ENCODE measurements around the gene RFPL4A.
"Not testable (repeated sequence)": the region's sequence is repeated elsewhere in the genome, so short reads cannot be mapped to it uniquely, and the experiment has no call there.

Gene RFPL4A

DNA sequence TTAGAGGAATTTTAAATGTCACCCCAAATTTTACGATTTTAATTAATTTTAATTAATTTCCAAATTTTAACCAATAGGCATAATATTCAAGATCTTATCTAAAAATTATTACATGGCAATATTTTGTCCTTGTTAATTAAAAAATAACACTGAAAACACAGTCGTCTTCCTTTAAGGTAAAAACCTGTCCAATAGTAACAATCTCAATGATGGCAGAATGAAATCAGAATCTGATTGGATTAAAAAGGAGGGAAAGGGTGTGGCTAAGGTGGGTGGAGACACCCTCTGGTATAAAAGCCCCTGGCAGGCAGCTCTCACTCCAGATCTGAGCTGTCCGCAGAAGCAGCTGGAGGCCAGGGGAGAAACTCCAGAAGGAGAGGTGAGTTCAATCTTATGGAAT, at the start of gene RFPL4A:
Gene RFPL4A (plus strand): TSS at position 301 of the 400 bp plus-strand sequence. CDS start 2,704 bp downstream, outside the sequence.
- not testable (repeated sequence) for DNase-seq

DNA sequence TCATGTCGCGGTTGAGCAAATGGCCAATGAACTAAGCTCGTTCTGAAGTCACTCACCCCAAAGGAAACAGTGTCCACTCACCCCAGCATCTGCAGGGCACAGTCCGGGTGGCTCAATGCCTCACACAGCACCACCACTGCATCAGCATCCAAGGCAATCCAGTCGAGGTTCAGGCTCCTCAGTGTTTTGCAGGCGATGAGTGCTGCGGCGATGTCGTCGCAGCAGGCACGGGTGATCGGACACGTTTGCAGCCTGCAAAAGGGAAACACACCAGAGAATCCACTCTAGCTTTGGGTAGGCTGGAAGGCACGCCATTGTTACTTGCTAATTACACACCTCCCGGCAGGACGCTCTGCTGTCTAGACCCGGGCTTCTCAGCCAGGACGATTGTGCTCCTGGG, 47.2 kb upstream of the RFPL4A start:
- DNase-seq, result no peak

DNA sequence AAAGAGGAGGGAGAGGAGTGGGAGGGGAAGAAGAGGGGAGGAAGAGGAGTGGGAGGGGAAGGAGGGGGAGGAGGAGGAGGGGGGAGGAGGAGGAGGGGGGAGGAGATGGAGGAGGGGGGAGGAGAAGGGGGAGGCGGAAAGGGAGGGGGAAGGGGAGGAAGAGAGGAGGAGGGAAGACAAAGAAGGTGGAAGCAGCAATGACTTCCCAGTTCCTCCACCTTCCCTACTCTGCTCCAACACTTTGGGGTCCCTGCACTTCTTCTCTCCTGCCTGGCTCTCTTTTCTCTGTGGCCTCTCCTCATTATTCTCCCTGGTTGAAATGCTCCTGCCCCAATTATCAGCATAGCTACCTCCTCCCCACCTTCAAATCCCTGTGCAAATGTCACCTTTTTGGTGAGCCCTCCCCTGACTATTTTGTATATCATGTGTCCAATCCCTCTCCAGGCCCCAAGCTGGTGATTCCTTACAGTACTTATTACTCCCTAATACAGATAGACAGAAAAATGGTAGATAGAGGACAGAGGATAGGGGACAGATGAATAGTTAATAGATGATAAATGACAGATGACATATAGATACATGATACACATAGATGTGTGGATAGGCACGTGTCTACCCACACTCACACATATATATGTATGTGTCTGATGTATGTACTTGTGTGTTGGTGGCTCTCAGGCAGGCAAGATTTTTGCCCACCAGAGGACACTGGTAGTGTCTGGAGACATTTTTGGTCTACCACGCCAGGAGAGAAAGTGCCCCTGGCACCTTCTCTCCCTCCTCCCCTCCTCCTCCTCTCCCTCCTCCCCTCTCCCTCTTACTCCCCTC, 45.9 kb upstream of the RFPL4A start:
- no peak for DNase-seq

DNA sequence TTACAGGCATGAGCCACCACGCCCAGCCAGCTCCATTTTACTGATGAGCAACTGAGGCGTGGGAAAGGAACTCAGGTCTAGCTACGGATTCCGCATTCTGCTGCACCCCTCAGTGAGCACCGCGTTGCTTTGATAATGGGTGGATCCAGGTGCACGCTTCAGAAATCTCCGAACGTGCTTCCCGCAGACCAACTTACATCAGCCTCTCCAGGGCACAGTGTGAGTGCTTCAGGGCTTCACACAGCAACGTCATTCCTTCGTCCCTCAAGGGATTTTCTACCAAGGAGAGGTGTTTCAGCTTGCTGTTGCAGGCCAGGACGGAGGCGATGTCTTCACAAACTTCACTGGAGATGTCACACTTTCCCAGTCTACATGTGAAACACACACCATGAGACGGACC, 42.4 kb upstream of the RFPL4A start:
- DNase-seq, result no peak

DNA sequence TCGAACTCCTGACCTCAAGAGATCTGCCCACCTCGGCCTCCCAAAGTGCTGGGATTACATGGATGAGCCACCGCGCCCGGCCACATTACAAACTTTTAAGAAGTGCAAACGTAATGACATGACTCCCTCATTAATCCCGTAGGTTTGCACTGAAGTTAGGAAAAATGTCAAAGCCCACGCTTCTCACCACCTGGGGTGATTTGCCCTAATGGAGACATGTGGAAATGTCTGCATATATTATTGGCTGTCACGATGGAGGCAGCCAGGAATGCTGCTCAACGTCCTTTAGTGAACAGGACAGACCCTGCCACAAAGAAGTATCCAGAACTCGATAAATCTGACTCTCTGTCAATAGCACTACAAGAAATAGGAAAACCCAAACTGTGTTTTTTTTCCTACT, 41.6 kb upstream of the RFPL4A start:
- no peak for DNase-seq

DNA sequence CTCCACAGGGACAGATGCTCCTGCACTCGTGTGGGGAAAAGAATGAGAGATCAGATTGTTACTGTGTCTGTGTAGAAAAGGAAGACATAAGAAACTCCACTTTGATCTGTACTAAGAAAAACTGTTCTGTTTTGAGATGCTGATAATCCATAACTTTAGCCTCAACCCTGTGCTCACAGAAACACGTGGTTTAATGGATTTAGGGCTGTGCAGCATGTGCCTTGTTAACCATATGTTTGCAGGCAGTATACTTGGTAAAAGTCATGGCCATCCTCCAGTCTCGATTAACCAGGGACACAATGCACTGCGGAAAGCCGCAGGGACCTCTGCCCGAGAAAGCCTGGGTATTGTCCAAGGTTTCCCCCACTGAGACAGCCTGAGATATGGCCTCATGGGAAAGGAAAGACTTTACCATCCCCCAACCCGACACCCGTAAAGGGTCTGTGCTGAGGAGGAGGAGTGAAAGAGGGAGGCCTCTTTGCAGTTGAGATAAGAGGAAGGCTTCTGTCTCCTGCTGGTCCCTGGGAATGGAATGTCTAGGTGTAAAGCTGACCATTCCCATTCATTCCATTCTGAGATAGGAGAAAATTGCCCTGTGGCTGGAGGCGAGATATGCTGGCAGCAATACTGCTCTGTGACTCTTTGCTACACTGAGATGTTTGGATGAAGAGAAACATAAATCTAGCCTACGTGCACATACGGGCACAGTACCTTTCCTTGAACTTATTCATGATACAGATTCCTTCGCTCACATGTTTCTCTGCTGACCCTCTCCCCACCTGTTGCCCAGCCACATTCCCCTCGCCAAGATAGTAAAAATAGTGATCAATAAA, 40.8 kb upstream of the RFPL4A start:
- not testable (repeated sequence) for DNase-seq

DNA sequence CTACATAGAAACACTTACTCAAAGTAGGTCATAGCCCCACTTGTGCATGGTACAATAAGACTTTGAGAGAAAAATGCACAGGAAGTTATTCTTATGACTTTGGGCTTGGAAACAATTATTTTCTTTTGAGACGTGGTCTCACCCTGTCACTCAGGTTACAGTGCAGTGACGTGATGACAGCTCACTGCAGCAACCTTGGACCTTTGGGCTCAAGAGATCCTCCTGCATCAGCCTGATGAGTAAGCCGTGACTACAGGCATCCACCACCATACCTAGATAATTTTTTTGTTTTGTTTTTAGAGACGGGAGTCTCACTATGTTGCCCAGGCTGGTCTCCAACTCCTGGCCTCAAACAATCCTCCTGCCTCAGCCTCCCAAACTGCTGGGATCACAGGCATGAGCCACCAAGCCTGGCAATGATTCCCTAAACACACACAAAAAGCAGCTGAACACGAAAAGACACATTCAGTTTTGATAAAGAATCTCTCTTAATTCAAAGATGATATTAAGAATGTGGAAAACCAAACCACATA, 38.6 kb upstream of the RFPL4A start:
- DNase-seq, result no peak

DNA sequence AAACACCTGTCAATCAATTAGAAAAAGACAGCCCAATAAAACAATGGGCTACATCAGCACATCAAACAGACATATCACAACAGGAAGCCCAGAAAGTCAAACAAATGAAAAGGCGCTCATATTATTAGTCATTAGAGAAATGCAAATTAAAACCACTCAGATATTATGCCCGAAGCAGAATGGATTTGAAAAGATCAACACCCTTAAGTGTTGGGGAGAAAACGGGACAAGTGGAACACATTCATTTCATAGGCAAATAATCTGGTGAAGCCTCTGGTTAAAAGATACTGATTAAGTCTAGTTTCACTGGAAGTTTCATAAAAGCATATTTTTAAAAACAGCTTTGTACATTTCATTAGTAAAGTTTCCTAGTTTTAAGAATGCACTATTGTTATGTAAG, 38.1 kb upstream of the RFPL4A start:
- DNase-seq, result no peak

DNA sequence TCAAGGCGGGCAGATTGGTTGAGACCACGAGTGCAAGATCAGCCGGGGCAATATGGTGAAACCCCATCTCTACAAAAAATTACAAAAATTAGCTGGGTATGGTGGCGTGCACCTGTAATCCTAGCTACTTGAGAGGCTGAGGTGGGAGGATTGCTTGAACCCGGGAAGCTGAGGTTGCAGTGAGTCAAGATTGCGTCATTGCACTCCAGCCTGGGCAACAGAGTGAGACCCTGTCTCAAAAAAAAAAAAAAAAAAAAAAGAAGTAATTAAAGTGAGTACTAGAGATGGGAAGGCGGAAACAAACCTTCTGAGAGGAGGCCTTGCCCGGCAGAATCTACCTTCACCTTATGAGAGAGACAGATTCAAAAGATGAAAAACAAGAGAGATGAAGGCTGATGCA, 35.4 kb upstream of the RFPL4A start:
- no peak for DNase-seq

DNA sequence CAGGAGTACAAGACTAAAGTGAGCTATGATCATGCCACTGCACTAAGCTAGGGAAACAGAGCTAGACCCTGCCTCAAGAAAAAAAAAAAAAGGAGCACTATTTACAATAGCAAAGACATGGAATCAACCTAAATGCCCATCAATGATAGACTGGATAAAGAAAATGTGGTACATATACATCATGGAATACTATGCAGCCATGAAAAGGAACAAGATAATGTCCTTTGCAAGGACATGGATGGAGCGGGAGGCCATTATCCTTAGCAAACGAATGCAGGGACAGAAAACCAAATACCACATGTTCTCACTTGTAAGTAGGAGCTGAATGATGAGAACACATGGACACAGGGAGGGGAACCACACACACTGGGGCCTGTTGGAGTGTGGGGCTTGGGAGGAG, 28.5 kb upstream of the RFPL4A start:
- not testable (repeated sequence) for DNase-seq

DNA sequence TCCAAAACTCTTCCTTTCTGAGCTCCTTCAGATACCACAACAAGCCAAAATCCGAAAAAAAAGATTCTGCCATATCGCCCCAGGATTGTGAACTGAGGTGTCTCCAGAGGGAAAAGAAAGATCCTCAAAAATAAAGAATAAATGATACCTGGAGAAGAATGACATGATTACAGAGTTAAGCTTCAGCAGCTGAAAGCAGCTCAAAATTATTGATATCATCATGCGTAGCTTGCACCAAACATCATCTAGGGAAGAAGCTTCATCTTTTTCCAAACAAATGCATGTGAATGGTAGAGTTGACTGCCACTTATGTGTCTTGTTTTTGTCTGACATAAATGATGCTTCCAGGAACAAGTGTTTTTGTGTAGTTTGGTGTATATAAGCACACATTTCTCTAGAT, 20.6 kb upstream of the RFPL4A start, which contains the start of gene NLRP9:
Gene NLRP9 (minus strand): TSS at position 101 of the 400 bp plus-strand sequence. CDS start 28 bp downstream, at position 73.
- no peak for DNase-seq

DNA sequence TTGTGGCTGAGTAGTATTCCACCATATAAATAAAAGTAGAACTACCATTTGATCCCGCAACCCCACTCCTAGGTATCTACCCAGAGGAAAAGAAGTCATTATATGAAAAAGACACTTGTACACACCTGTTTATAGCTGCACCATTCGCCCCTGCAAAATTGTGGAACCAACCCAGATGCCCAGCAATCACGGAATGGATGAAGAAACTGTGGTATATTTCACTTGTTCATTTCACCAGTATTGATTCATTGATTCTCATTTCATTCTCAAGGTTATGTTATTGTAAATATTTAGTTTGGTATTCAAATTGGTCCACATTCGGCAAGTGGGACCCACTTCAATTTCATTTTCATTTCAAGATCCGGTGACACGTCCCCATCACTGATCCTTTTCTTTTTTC, 8.2 kb upstream of the RFPL4A start:
- DNase-seq, result no peak

DNA sequence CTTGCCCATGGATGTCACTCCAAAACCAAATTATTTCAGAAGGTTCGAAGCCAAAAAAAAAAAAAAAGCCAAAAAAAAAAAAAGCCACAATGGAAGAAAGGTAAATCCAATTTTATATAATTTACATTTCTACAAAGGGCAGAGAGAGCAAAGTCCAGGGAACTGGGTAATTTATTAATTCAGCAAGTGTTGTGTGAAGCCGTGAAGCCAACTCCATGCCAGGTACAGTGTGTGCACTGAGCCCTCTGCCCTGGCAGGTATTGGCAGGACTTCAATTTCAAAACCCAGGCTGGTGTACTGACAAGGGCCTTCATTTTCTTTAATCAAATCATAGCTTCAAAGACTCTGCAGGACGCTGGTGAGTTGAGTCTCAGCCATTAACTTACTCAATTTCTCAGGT, 5.5 kb upstream of the RFPL4A start:
- DNase-seq, result no peak

DNA sequence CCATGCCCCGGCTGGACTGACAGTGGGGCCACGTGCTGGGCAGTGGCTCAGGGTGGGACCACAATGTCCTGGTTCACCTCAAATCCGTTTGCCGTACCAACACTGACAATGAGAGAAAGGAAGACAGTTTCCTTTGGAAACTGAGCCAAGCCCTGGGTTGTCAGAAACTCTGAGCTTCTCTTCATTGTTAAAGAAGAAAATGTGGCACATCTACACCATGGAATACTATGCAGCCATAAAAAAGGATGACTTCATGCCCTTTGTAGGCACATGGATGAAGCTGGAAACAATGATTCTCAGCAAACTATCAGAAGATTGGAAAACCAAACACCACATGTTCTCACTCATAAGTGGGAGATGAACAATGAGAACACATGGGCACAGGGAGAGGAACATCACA, 2.1 kb upstream of the RFPL4A start:
- DNase-seq, result not testable (repeated sequence)

DNA sequence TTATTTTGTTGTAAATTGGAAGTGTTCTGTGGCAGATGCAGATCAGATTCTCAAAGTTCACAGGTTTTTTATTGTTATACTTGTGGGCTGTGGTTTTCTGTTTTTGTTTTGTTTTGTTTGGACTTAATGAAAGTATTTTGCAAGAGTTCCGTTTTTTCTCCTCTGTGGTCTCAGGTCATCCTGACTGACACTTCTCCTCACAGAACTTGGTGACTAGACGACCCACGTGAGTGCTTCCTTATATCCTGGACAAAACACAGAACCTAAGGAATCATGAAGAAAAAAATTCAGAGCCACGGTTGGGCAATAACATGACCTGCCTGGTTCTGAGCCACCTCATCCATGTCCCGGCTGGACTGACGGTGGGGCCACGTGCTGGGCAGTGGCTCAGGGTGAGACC, 7.6 kb downstream of the RFPL4A start:
- DNase-seq, result no peak

DNA sequence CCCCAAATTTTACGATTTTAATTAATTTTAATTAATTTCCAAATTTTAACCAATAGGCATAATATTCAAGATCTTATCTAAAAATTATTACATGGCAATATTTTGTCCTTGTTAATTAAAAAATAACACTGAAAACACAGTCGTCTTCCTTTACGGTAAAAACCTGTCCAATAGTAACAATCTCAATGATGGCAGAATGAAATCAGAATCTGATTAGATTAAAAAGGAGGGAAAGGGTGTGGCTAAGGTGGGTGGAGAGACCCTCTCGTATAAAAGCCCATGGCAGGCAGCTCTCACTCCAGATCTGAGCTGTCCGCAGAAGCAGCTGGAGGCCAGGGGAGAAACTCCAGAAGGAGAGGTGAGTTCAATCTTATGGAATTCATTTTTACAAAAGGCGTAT, 9.9 kb downstream of the RFPL4A start, which contains the start of gene RFPL4AL1:
Gene RFPL4AL1 (plus strand): TSS at position 301 of the 400 bp plus-strand sequence. CDS start 2,687 bp downstream, outside the sequence.
- not testable (repeated sequence) for DNase-seq

DNA sequence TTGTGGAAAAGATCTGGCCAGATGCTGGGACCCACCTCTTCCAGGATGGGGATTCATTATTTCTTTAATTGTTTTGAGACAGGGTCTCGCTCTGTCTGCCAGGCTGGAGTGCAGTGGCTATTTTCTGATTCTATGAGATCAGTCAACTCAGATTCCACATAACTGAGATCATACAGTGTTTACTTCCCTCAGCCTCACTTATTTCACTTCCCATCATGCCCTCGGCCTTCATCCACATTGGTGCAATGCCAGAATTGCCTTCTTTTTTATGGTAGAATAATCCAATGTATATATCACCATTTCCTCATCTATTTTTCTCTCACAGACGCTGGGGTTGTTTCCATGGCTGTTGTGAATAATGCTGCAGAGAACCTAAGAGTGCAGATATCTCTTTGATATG, 10.7 kb downstream of the RFPL4A start:
- DNase-seq, result not testable (repeated sequence)

DNA sequence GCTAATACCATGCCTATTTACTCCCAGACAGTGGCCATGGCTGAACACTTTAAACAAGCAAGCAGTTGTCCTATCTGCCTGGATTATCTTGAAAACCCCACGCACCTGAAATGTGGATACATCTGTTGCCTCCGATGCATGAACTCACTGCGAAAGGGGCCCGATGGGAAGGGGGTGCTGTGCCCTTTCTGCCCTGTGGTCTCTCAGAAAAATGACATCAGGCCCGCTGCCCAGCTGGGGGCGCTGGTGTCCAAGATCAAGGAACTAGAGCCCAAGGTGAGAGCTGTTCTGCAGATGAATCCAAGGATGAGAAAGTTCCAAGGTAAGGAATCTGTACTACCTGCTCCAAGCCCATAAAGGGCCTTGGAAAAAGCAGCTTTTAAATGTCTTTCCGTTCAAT, 18.6 kb downstream of the RFPL4A start:
- DNase-seq, result no peak

DNA sequence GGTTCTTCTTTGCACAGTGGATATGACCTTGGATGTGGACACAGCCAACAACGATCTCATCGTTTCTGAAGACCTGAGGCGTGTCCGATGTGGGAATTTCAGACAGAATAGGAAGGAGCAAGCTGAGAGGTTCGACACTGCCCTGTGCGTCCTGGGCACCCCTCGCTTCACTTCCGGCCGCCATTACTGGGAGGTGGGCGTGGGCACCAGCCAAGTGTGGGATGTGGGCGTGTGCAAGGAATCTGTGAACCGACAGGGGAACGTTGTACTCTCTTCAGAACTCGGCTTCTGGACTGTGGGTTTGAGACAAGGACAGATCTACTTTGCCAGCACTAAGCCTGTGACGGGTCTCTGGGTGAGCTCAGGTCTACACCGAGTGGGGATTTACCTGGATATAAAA, 19.4 kb downstream of the RFPL4A start:
- DNase-seq, result no peak

DNA sequence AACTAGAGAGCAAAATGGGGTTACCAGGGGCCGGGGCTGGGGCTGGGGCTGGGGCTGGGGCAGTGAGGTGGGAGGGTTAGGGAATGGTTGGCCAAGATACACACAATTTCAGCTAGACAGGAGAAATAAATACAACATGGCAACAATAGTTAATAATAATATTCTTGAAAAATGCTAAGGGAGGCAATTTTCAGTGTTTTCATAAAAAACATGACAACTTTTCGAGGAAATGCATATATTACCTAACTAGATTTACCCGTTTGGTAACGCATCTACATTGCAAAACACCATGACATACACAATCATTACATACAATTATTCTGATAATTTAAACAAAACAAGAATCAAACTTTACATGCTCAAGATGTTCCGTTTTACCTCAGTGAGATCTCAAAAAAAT, 22.2 kb downstream of the RFPL4A start:
- no peak for DNase-seq

DNA sequence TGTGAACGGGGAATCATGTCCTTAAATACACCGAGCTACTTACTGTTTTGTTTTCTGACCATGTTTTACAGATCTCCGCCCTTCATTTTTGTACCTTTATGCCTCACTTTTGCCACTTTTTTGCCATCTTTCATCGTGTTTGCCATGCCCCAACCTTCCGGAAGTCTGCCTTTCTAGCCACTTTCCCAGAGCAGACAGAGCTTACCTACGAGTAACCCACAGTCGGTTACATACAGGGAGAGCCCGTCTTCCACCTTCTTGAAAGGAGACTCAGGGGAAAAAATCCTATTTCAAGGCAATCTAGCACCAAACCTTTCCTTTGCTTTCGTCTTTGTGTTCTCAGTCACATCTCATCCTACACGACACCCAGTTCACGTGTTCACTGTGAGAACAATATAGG, 36.1 kb downstream of the RFPL4A start:
- no peak for DNase-seq

DNA sequence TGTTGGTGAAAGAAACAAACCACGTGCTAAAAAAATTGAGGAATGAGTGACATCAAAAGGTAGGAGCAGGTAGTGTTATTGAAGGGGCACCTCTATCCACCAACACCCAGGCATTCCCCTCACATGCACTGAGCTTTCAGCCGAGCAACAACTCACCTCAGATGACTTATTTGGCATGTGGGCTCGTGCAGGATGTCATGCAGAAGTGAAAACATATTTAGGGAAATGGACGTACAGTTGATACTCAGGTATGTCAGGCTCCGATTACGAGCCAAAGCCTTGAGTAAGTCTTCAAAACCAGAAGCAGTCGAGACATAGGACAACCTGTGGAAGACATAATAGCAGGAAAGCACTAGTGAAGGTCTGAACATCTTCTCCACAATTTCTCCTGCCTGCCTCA, 42.5 kb downstream of the RFPL4A start:
- no peak for DNase-seq

DNA sequence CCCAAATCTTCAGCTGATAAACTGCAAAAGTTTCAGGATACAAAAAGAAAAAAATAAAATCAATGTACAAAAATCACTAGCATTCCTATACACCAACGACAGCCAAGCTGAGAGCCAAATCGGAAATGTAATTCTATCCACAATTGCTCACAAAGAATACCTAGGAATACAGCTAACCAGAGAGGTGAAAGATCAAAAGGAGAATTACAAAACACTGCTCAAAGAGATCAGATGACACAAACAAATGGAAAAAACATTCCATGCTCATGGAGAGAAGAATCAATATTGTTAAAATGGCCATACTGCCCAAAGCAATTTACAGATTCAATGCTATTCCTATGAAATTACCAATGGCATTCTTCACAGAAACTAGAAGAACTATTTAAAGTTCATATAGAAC, 43.4 kb downstream of the RFPL4A start:
- no peak for DNase-seq
